Activated CD4-positive, alpha-beta T cell treated with anti-CD3 and anti-CD28 coated beads, Interleukin-2, amount 50 U/mL, for 4 hours (primary cell): ENCODE measurements around the gene CTAGE9.
"Not testable (repeated sequence)": the region's sequence is repeated elsewhere in the genome, so short reads cannot be mapped to it uniquely, and the experiment has no call there.

Source experiments
- DNase-seq, 2 experiments: peaks; one replicate each; pipeline ENCODE4 v3.0.0-alpha.2; 2020

CTAGE9 gene

DNA sequence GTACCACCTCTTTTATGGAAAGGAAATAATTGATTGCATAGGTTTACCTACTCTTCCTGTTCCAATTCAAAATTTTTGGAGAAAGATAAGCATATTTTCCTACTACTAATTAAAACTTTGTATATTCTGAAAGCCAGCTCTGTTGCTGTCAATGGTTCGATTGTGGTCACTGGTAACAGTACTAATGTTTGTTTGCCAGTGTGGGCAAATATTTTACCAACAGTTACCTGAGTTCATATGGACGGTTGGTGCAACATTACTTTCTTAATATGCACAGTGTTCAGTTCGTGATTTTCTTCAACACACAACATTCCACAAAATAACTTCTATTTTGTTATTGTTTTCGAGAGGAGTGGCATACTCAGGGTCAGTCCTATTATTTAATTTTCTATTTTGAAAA lies 17.1 kb upstream of the CTAGE9 start:
- DNase-seq: no peak

DNA sequence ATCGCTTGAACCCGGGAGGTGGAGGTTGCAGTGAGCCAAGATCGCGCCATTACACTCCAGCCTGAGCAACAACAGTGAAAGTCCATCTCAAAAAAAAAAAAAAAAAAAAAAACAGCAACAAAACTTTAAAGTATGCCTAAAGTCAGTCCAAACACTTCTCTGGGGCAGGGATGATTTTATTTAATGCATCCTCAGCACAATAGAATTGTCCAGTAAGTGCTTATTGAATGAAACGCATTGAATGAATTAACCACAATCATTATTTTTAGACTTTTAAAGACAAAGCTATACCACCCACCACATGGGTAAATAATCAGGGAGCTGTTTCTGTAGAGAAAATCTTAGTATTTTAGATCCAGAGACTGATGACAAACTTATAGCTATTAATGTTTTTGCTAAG lies 16.6 kb upstream of the CTAGE9 start:
- no peak for DNase-seq

DNA sequence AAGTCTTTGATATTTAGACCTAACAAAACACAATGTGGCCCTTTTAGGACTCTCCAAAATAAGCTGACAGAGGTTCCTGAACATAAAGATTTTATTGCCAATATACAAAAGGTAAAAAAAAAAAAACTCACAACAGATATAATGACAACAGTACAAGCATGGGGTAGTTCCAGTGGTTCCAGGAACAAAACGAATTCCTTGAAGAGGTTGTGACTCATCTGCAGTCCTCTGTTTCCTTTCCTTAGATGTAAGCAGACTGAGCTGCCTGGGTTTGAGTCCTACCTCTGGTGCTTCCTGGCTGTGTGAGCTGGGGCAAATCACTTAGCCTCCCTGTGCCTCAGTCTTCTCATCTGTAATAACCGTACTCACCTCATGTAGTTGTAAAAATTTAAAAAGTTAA lies 13.3 kb upstream of the CTAGE9 start:
- DNase-seq: no peak

DNA sequence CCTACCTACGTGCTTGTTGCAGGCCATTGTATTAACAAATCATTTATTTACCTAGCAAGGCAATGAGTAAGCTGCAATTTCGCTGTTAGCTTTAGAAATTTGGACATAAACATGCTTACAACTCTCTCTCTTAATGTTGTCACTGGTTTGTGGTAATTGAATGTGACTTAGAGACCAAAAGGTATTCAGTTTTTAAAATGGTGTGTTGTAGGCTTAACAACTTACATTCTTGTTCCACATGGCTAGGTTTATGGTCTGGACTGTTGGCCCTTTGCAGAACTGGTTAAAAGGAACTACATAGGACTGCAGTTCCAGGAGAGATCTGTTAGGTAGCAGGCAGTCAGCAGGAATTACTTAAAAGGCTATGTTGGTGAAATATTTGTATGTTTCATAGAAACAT lies 10.3 kb upstream of the CTAGE9 start:
- no peak for DNase-seq

DNA sequence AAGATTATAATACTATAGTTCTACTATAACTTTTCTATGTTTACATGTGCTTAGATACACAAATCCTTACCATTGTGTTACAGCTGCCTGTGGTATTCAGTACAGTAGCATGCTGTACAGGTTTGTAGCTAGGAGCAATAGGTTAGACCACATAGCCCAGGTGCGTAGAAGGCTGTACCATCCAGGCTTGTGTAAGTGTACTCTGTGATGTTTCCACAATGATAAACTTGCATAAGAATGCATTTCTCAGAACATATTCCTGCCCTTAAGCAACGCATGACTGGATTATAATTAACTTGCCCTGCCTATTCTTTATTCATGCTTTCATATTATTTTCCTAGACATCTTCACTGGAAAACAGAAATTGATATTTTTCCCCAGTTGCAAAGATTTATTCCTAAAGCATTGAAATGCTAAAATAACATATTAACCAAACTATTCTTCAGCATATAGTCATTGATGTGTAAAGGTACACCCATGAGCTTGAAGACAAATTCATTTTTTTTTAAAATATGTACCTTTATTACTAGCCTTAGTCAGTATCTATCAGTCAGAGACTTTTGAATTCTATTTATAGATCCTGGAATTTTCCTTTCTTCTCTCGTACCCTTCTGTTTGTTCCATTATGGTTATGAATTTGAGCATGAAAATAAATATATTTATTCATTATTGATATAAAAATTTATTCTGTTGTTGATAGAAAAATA lies 7.2 kb upstream of the CTAGE9 start:
- no peak for DNase-seq

DNA sequence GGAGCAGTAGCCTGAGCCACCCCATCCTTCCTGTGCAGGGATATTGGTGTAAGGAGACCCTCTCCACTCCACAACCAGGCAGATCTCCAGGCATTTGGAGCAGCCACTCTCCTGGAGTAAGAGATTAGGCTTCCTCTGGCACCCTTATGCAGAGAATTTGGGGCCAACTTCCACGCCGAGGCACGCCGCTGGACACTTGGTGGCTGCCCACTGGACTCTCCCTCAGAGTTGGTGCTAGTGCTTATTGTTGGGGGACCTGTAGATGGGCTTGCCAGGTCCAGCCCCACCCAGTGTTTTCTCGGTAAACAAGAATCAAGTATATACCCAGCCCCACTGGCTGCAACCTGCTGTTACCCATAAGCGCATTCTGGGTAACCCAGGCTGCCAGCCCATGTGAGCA lies 4.8 kb upstream of the CTAGE9 start:
- DNase-seq: not testable (repeated sequence)

DNA sequence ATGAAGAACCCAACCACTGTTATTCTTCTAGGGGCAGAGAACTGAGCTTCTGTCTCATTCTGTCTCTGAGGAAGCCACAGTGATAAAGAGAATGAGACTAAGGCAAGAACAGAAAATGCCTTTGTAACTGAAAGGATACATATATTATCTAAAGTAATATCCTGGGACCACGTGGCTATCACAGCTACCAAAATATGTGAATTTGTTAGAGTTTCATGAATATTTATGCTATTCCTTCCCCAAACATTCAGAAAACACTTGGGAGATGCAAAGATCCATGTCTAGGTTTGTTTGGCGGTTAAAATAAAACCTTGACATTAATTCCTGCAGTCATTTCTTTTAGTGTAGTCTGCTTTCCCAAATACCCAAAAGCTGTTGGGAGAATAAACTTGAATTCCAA lies 6.9 kb downstream of the CTAGE9 start:
- not testable (repeated sequence) for DNase-seq

DNA sequence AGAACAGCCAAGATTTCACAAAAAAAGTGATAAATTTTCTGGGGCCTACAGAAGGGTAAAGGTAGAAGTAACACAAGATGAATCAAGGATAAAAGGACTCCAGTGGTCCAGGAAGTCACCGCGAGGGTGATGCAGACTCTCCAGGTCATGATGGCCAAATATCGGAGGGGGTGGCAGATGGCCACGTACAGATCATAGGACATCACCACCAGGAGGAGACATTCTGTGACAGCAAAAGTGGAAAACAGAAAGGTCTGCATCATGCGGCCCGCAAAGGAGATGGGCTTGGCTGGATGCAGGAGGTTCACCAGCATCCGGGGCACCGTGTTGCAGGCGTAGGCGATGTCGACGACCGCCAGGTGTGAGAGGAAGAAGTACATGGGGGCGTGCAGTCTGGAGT lies 10.0 kb downstream of the CTAGE9 start:
- DNase-seq: not testable (repeated sequence)

DNA sequence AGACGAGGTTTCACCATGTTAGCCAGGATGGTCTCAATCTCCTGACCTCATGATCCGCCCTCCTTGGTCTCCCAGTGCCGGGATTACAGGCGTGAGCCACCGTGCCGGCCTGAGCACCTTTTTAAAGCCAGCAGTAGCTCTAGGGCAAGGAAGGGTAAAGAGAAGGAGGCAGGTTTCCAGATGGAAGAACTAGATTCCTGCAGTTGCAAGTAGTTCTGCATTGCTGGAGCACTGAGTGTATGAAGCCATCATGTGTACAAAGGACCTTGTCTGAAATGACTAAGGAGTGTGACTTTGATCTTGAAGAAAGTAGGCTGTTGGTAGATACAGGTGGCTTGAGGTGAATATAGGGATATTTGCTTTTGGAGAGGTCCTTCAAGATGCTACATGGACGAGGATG lies 13.9 kb downstream of the CTAGE9 start:
- DNase-seq: no peak

DNA sequence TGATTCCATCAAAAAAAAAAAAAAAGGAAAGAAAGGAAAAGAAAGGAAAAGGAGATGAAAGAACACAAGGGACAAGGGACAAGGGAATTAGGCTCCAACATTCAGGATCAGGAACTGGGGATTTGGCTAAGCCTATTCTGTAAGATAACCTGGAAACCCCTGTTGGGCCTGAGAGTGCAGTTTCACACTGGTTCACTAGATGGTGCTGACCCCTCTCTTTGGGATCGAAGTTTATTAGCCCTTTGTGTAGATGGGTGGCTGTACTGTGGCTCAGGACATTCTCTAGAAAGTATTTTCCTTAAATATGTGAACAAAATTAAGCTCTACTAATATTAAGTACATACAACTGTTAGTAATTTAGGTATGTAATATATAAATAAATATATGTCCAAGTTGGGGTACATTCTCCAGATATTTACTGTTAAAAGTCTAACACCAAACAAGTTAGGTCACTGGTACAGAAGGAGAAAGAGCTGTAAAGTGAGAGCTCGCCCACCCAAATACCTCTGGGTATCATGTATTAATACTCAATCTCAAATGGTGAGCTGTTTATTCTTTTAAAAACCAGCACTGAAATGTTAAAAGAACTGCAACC lies 15.9 kb downstream of the CTAGE9 start:
- DNase-seq: no peak

DNA sequence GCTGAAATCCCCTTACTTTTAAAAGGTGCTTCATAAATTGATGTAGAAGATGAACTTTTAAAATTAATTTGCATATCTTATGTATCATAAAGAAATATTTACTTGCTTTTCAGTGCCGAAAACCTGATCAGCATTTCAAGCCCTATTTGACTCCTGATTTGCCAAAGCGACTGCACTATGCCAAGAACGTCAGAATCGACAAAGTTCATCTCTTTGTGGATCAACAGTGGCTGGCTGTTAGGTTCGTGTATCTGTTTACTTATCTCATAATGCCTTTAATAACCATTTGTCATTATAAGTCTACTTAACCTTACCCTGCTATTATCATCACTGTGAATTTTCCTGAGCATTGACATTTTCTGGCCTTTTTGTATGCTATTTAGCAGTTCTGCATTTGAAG lies 17.4 kb downstream of the CTAGE9 start:
- DNase-seq: no peak

DNA sequence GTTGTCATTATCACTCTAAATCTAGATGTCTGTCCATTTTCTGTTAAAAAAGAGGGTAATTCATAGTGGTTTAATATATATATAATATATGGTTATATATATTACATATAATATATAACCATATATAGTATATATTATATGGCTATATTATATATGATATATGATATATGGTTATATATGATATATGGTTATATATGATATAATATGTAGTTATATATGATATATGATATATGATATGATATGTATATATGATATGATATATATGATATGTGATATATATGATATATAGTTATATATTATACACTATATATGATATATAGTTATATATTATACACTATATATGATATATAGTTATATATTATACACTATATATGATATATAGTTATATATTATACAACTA lies 18.2 kb downstream of the CTAGE9 start:
- no peak for DNase-seq

DNA sequence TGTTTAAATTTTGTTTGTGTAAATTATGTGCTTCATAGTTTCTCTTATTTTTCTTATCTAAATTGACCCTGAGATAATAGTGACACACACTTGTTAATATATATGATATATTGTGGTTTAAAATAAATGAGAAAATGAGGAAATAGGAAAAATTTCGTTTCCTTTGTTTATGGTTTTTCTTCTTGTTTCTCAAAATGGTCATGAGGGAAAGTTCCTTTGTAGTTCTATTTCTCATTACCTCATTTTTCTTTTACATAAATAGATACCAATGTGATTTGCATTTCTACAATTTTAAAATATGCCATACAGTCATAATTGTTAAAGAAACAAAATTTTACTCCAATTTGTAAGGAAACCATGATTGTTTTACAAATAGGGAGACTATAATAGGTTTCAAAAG lies 18.8 kb downstream of the CTAGE9 start:
- no peak for DNase-seq

DNA sequence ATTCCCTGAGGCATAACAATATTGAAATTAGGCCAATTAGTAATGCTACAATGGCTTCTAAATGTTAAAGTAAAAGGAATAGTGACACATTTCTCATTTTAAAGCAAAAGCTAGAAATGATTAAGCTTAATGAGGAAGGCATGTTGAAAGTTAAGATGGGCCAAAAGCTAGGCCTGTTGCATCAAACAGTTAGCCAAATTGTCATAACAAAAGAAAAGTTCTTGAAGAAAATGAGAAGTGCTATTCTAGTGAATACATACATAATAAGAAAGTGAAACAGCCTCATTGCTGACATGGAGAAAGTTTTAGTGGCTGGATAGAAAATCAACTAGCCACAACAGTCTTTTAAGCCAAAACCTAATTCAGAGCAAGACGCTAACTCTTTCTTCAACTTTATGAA lies 22.5 kb downstream of the CTAGE9 start:
- no peak for DNase-seq

DNA sequence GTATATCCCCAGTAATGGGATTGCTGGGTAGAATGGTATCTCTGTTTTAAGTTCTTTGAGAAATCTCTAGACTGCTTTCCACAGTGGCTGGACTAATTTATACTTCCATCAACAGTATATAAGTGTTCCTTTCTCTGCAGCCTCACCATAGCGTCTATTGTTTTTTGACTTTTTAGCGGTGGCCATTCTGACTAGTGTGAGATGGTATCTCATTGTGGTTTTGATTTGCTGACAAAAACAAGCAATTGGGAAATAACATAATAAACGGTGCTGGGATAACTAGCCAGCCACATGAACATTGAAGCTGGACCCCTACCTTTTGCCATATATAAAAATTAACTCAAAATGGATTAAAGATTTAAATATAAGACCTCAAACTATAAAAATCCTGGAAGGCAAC lies 23.8 kb downstream of the CTAGE9 start:
- DNase-seq: no peak

DNA sequence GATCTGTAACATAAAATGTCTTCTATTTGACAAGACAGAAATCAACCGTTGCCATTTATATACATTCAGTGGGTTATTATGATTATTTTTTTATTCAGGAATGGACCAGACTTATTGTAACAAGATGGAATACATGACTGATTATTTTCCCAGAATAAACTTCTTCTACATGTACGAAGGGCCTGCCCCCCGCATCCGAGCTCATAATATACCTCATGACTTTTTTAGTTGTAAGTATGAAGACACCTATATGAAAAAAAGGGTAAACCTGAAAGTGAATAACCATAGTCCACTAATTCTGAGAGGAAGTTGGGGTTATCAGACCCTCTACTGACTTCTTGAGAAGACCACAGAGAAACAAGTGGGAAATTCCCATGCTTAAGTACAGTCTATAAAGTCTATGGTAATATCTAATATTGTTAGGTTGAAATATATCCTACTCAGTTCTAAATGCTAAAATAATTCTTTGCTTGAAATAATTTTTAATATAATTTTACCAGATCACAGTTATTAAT lies 25.5 kb downstream of the CTAGE9 start:
- no peak for DNase-seq

DNA sequence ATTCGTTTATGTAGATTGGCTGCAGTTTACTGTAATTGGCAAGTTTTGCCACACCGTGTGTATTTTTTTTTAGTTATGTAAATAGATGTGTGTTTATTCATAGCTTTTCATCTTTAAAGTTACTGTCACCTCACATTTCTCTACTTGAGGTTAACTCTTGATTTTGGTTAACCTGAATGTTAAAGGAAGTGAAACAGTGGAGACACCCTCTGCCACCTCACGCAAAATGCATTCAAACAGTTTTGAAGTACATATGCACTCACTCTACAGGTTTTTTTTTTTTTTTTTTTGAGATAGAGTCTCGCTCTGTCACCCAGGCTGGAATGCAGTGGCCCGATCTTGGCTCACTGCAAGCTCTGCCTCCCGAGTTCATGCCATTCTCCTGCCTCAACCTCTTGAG lies 27.3 kb downstream of the CTAGE9 start:
- no peak for DNase-seq

DNA sequence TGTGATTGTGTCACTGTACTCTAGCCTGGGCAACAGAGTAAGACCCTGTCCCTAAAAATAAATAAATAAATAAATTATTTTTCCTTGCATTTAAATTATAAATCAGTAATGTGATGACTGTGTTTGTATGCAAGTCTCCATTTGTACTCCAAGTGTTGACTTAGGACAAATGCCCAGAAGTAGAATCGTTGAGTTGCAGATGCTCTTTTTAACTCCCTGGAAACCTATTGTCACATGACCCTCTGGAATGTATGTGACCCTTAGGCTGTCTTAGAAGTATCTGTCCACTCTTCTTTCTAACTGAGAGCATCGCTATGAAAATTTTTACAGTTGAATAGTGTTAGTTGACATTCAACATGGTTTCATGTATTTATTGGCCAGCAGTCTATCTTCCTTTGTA lies 28.4 kb downstream of the CTAGE9 start:
- DNase-seq: no peak

DNA sequence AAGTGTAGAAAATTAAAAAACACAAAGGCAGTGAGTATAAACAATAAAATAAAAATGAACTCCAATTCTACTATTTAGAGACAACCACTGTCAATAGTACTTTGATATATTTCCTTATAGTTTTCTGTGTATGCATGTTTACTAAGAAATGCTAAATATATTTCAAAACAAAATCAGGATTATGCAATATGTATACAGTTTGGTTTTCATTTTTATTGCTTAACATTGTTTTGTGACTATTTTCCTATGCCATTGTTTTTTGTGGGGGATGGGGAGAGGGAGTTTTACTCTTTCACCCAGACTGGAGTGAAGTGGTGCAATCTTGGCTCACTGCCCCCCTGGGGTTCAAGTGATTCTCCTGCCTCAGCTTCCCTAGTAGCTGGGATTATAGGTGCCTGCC lies 29.2 kb downstream of the CTAGE9 start:
- DNase-seq: no peak

DNA sequence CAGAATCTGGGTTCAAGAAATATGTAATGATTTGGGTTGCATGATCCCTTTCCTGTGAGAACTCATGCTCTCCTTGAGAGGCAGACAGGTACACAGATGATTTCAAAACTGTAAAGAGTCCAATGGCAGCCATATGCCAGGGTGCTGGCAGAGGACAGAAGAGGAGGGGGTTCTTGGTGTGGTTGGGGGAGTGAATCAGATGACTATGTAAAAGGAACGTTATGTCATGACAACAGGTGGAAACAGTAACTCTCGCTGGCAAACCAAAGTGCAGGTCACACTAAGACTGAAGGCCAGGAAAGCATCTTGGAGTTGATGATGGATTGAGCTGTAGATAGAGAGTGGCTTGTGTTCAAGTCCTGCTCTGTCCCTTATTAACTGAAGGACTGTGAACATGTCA lies 29.9 kb downstream of the CTAGE9 start:
- no peak for DNase-seq

DNA sequence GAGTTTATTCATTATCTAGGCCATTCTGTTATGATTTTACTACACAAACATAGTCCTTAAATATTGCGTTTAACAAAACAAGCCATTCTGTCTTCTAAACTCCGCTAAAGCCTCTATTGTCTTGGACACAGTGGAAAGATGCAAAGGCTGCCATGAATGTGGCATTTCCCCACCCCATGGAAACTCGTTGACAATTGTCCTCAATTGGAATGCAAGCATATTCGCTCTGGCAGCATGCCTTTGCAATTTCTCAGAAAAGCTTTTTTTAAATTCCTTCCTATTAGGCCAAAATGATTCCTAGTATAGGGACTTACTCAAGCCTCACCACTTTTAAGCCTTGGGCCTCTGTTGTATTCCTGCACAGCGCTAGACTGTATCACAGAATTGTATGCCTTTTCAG lies 32.4 kb downstream of the CTAGE9 start:
- DNase-seq: no peak

DNA sequence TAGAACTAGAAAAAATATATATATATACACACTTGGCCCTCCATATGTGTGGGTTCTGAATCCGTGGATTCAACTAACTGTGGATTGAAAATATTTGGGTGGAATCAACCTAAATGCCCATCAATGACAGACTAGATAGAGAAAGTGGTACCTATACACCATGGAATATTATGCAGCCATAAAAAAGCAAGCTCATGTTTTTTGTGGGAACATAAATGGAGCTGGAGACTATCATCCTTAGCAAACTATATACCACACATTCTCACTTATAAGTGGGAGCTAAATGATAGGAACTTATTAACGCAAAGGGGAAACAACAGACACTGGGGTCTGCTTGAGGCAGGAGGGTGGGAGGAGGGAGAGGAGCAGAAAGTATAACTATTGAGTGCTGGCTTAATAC lies 37.6 kb downstream of the CTAGE9 start:
- no peak for DNase-seq

DNA sequence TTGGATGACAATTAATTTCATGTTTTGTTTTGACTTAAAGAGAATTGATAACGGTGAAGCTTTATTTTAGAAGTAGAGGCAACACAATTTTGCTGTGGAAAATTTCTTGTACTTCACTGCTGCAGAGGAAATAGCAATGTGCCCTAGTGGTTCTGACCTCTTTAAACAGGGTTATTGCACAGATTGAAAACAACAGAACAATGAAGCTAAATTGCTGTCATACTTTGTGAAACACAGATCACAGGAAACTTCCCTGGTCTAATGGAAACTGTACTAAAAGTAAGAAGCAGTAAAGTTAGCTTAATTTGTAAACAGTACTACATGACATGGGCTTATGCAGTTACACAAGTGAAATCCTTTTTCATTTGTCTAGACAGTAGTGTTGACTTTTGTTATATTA lies 40.9 kb downstream of the CTAGE9 start:
- DNase-seq: no peak

DNA sequence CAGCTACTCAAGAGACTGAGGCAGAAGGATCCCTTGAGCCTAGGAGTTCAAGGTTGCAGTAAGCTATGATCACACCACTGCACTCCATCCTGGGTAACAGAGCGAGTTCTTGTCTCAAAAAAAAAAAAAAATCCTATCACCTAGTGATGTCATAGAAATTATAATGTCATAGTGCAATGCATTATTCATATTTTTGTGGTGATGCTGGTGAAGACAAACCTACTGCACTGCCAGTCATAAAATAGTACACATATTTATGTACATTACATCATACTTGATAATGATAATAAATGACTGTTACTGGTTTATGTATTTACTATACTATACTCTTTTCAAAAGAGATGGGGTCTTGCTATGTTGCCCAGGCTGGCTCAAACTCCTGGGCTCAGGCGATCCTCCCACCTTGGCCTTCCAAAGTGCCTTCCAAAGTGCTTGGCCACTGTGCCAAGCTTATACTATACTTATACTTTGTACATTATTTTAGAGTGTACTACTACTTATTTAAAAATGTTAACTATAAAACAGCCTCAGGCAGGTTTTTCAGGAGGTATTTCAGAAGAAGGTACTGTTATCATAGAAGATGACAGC lies 47.1 kb downstream of the CTAGE9 start:
- DNase-seq: no peak

DNA sequence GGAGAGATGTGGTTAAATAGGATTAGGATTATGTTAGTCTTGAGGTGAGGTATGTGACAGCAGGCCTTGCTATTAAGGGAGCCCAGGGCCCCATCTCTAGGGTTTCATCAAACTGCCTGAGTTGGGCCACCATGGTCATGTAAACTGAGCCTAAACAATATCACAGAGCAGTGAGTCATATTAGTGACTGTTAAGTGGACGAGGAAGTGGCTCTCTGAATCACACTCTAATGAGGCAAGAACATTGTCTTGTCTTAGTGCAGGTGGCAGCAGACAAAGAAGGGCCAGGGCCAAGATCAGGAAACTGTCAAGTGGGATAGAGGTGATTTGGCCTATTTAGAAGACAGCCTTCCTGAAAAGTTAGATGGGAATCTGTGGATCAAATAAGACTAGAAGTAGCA lies 50.6 kb downstream of the CTAGE9 start:
- DNase-seq: no peak
